KG1 (cell line): ENCODE measurements around the gene STPG1.
"Not testable (repeated sequence)": the region's sequence is repeated elsewhere in the genome, so short reads cannot be mapped to it uniquely, and the experiment has no call there.

ENCODE experiments used
- DNase-seq: peaks from one replicate; lab custom pipeline; 2025; lab: John Stamatoyannopoulos, UW

Gene STPG1

GRCh38 chr1:24413350-24414163 lies at the start of gene STPG1:
Gene STPG1, minus strand, starts transcription at chr1:24413782. Its CDS starts 12,394 bp downstream, at chr1:24401388.
- DNase-seq = peak; percentile 65

- DNase-seq = not testable (repeated sequence)
Measured at GRCh38 chr1:24462128-24462527, 48.5 kb upstream of the STPG1 start.

- DNase-seq = no peak
Measured at GRCh38 chr1:24459551-24460266, 46.1 kb upstream of the STPG1 start.

GRCh38 chr1:24457866-24458265 lies 44.3 kb upstream of the STPG1 start:
- DNase-seq = no peak

GRCh38 chr1:24455272-24455671 lies 41.7 kb upstream of the STPG1 start:
- DNase-seq = no peak

GRCh38 chr1:24454673-24455072 lies 41.1 kb upstream of the STPG1 start:
- DNase-seq = no peak

- no peak for DNase-seq
Measured at GRCh38 chr1:24452922-24453485, 39.4 kb upstream of the STPG1 start.

- DNase-seq = no peak
Measured at GRCh38 chr1:24451746-24452145, 38.2 kb upstream of the STPG1 start.

- no peak for DNase-seq
Measured at GRCh38 chr1:24450857-24451397, 37.3 kb upstream of the STPG1 start.

- DNase-seq = no peak
Measured at GRCh38 chr1:24450316-24450715, 36.7 kb upstream of the STPG1 start.

GRCh38 chr1:24446446-24446845 lies 32.9 kb upstream of the STPG1 start:
- DNase-seq = not testable (repeated sequence)

GRCh38 chr1:24443241-24443656 lies 29.7 kb upstream of the STPG1 start:
- no peak for DNase-seq

- DNase-seq = no peak
Measured at GRCh38 chr1:24442764-24443163, 29.2 kb upstream of the STPG1 start.

- DNase-seq = no peak
Measured at GRCh38 chr1:24441996-24442668, 28.6 kb upstream of the STPG1 start.

GRCh38 chr1:24441480-24441879 lies 27.9 kb upstream of the STPG1 start:
- no peak for DNase-seq

- no peak for DNase-seq
Measured at GRCh38 chr1:24440436-24440835, 26.9 kb upstream of the STPG1 start.

- DNase-seq = no peak
Measured at GRCh38 chr1:24438423-24438901, 24.9 kb upstream of the STPG1 start.

- no peak for DNase-seq
Measured at GRCh38 chr1:24437631-24438396, 24.2 kb upstream of the STPG1 start.

GRCh38 chr1:24435782-24436365 lies 22.3 kb upstream of the STPG1 start:
- DNase-seq = no peak

GRCh38 chr1:24427545-24427862 lies 13.9 kb upstream of the STPG1 start:
- DNase-seq = no peak
